HCT116 (cell line): ENCODE measurements around the gene SLC4A4.

Experiments
- CTCF ChIP-seq, 3 experiments: fragments of 200-600 bp in 1 of 3; sonication (generic) in 1 of 3; IDR thresholded peaks in 2 of 3; conservative IDR thresholded peaks in 1 of 3; 2 replicates each; pipeline ENCODE4 v1.5.1; 2012 to 2017; ENCODE audit warnings: low read depth in 2 of 3, low read length in 2 of 3, antibody characterized with exemption in 1 of 3, borderline replicate concordance in 1 of 3, control low read depth in 1 of 3, mild to moderate bottlenecking in 1 of 3, mixed read lengths in 1 of 3, mixed run types in 1 of 3, moderate library complexity in 1 of 3; ENCODE audit not compliant: insufficient read depth in 1 of 3
- EZH2 ChIP-seq: fragments of 200-600 bp; sonication (generic); IDR thresholded peaks from 2 replicates; pipeline ENCODE4 v1.6.1; 2017; ENCODE audit warnings: antibody characterized with exemption, mixed run types
- EZH2phosphoT487 ChIP-seq: fragments of 200-600 bp; IDR thresholded peaks from 2 replicates; pipeline ENCODE4 v1.6.1; 2018; ENCODE audit warnings: antibody characterized with exemption, borderline replicate concordance
- JUND ChIP-seq: IDR thresholded peaks from 2 replicates; pipeline ENCODE4 v1.6.1; 2012
- MAX ChIP-seq: IDR thresholded peaks from 2 replicates; pipeline ENCODE4 v1.6.1; 2012
- POLR2A ChIP-seq: IDR thresholded peaks from 2 replicates; pipeline ENCODE4 v1.7.0; 2011; ENCODE audit warnings: borderline replicate concordance; ENCODE audit not compliant: insufficient read depth, insufficient read length; ENCODE audit errors: extremely low read depth
- POLR2AphosphoS5 ChIP-seq: IDR thresholded peaks from 2 replicates; pipeline ENCODE4 v1.6.1; 2011; ENCODE audit warnings: mild to moderate bottlenecking, low read depth, low read length, moderate library complexity
- RAD21 ChIP-seq: IDR thresholded peaks from 2 replicates; pipeline ENCODE4 v1.6.1; 2012; ENCODE audit warnings: low read depth, mild to moderate bottlenecking
- REST ChIP-seq: IDR thresholded peaks from 2 replicates; pipeline ENCODE4 v1.6.1; 2012; ENCODE audit warnings: low read depth
- SP1 ChIP-seq: IDR thresholded peaks from 2 replicates; pipeline ENCODE4 v1.6.1; 2012; ENCODE audit warnings: low read depth
- YY1 ChIP-seq: IDR thresholded peaks from 2 replicates; pipeline ENCODE4 v1.6.1; 2011; ENCODE audit warnings: low read length, low read depth, moderate library complexity, mild to moderate bottlenecking; ENCODE audit not compliant: insufficient replicate concordance; ENCODE audit errors: extremely low read depth

- TF ChIP-seq SP1 (no peak), POLR2A (no peak), MAX (no peak), POLR2AphosphoS5 (no peak), CTCF (IDR thresholded peaks at IDR 0.05 in 2 of 3, conservative IDR thresholded peaks at IDR 0.05 in 1 of 3; ENCODE audit: borderline replicate concordance in 1 of 3, insufficient read depth in 1 of 3, low read depth in 2 of 3, low read length in 2 of 3) (no peak), EZH2 (no peak), REST (no peak), EZH2phosphoT487 (no peak), RAD21 (no peak), YY1 (no peak), JUND (no peak)
These were observed 90.3 kb downstream of the SLC4A4 start for GRCh38 chr4:71429106-71429505.
